Measurements from ENCODE around the gene TSPAN10. TPM values are rescaled to one million over a fixed set of nuclear protein-coding genes. Genes with fewer than 3 reads are reported as not detected.

TSPAN10 gene
- total and polyA plus RNA-seq, 2 donors from 2014 or later: 1.9 to 2.1 TPM

DNA sequence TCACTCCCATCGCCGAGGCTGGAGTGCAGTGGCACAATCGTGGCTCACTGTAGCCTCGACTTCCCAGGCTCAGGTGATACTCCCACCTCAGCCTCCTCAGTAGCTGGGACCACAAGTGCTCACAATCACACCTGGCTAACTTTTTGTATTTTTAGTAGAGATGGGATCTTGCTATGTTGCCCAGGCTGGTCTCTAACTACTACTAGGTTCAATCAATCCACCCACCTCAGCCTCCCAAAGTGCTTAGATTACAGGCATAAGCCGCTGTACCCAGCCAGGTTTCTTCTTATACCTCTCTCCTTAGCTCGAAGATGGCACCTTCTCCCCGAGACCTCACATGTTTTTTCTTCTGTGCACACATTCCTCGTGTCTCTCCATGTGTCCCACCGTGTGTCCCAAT is 3.0 kb downstream of the TSPAN10 start:
- DNase-seq (peak in 1 of 5 donors; percentile 28), FAIRE-seq (no peak)
- Histone ChIP-seq H3K27me3 (ENCODE audit: control insufficient read depth, insufficient read depth, low read length) (no peaks in the 10 kb centered on the region), H3K9ac (ENCODE audit: low read length in 3 of 3) (no peak overlapping the region), H3K36me3 (ENCODE audit: control insufficient read depth in 2 of 3, insufficient read depth in 3 of 3, low read length in 3 of 3) (no peaks in the 10 kb centered on the region), H3K27ac (ENCODE audit: low read depth in 2 of 2, low read length in 2 of 2) (no peak overlapping the region), H3K9me3 (ENCODE audit: control insufficient read depth in 2 of 3, insufficient read depth in 1 of 3, low read length in 3 of 3) (no peaks in the 10 kb centered on the region), H3K4me3 (ENCODE audit: low read length in 3 of 3) (no peak overlapping the region), H3K4me1 (ENCODE audit: control insufficient read depth in 2 of 3, insufficient read depth in 2 of 3, low read depth in 1 of 3, low read length in 3 of 3) (peaks cover 0 to 9% (median 4%) of the 10 kb centered on the region in 3 donors)
- intact Hi-C loops (cut with DNase I): no loop called here
- TF ChIP-seq, protein P1, sequence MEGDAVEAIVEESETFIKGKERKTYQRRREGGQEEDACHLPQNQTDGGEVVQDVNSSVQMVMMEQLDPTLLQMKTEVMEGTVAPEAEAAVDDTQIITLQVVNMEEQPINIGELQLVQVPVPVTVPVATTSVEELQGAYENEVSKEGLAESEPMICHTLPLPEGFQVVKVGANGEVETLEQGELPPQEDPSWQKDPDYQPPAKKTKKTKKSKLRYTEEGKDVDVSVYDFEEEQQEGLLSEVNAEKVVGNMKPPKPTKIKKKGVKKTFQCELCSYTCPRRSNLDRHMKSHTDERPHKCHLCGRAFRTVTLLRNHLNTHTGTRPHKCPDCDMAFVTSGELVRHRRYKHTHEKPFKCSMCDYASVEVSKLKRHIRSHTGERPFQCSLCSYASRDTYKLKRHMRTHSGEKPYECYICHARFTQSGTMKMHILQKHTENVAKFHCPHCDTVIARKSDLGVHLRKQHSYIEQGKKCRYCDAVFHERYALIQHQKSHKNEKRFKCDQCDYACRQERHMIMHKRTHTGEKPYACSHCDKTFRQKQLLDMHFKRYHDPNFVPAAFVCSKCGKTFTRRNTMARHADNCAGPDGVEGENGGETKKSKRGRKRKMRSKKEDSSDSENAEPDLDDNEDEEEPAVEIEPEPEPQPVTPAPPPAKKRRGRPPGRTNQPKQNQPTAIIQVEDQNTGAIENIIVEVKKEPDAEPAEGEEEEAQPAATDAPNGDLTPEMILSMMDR (IDR thresholded peaks at IDR 0.05; ENCODE audit: borderline replicate concordance, extremely low read depth, insufficient read depth): no peak

DNA sequence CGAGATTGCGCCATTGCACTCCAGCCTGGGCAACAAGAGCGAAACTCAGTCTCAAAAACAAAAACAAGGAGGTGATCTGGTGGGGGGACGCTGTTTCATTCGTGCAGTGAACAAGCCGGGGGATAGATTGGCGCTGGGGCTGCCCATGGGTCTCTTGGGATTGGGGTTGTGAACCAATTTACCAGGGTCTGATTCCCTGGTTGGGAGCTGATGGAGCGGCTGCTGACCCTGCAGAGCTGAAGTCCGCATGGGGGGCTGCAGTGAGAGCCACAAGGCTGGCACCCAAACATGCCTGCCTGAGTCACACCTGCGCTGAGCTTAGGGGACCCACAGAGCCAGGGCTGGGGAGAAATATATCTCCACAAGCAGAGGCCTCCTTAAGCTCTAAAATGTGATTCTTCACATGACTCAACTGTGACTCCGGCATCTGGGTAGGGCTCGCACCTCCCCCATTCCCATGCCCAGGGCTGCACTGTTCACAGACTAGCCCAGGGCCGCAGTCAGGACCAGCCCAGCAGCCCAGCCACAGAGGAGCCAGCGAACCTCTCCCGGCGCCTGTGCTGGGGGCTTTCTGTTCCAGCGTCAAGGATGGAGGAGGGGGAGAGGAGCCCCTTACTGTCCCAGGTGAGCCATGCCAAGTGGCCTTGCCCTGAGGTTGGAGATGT is 5.0 kb downstream of the TSPAN10 start:
- peaks cover 2 to 3% (median 3%) of the 10 kb centered on the region in 3 donors for H3K36me3 ChIP-seq (ENCODE audit: control insufficient read depth in 2 of 3, insufficient read depth in 3 of 3, low read length in 3 of 3)
- H3K27me3 ChIP-seq (ENCODE audit: control insufficient read depth, insufficient read depth, low read length): no peaks in the 10 kb centered on the region
- no peak overlapping the region for H3K27ac ChIP-seq (ENCODE audit: low read depth in 2 of 2, low read length in 2 of 2)
- no peaks in the 10 kb centered on the region for H3K4me1 ChIP-seq (ENCODE audit: control insufficient read depth in 2 of 3, insufficient read depth in 2 of 3, low read depth in 1 of 3, low read length in 3 of 3)
- H3K9me3 ChIP-seq (ENCODE audit: control insufficient read depth in 2 of 3, insufficient read depth in 1 of 3, low read length in 3 of 3): no peaks in the 10 kb centered on the region
- FAIRE-seq (no peak), DNase-seq (peak in 1 of 5 donors; percentile 45)
- H3K9ac ChIP-seq (ENCODE audit: low read length in 3 of 3): no peak overlapping the region
- no peak overlapping the region for H3K4me3 ChIP-seq (ENCODE audit: low read length in 3 of 3)
- TF ChIP-seq, protein P1 (IDR thresholded peaks at IDR 0.05; ENCODE audit: borderline replicate concordance, extremely low read depth, insufficient read depth): no peak
- intact Hi-C loops (cut with DNase I): no loop called here

DNA sequence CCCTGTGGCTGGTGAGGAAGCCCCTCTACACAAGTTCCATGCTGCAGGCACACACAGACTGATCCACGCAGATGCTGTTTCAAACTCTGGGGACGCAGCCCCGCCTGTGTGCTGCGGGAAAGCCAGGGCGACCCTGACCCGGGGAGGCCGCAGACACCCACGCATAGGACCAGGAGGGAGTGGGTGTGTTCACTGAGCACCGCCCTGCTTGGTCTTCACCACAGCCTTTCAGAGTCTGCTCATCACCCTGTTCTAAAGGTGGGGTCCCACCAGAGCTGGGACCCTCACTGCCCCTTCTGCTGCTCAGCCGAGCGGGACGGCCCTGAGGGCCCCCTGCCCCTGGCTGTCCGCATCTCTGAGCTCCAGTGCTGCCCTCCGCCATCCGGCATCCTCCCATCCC is 7.5 kb downstream of the TSPAN10 start:
- intact Hi-C loops (cut with DNase I): no loop called here
- FAIRE-seq (no peak), DNase-seq (peak in 1 of 5 donors; percentile 22)
- no peak overlapping the region for H3K27ac ChIP-seq (ENCODE audit: low read depth in 2 of 2, low read length in 2 of 2)
- TF ChIP-seq, protein P1 (IDR thresholded peaks at IDR 0.05; ENCODE audit: borderline replicate concordance, extremely low read depth, insufficient read depth): no peak
- H3K4me3 ChIP-seq (ENCODE audit: low read length in 3 of 3): no peak overlapping the region
- H3K36me3 ChIP-seq (ENCODE audit: control insufficient read depth in 2 of 3, insufficient read depth in 3 of 3, low read length in 3 of 3): peaks cover 2 to 3% (median 3%) of the 10 kb centered on the region in 3 donors
- no peak overlapping the region for H3K9ac ChIP-seq (ENCODE audit: low read length in 3 of 3)
- H3K27me3 ChIP-seq (ENCODE audit: control insufficient read depth, insufficient read depth, low read length): peaks cover 11% of the 10 kb centered on the region
- H3K9me3 ChIP-seq (ENCODE audit: control insufficient read depth in 2 of 3, insufficient read depth in 1 of 3, low read length in 3 of 3): peaks cover 0 to 1% (median 0%) of the 10 kb centered on the region in 3 donors
- no peaks in the 10 kb centered on the region for H3K4me1 ChIP-seq (ENCODE audit: control insufficient read depth in 2 of 3, insufficient read depth in 2 of 3, low read depth in 1 of 3, low read length in 3 of 3)
